HepG2 (cell line): ENCODE measurements around the gene TCAP. TPM values are rescaled to one million over a fixed set of nuclear protein-coding genes. Genes with fewer than 3 reads are reported as not detected.

Experiments used
- EED ChIP-seq: sonication (generic); formaldehyde crosslinking; IDR thresholded peaks from 2 replicates; pipeline ENCODE4 v1.5.0; 2020; ENCODE audit warnings: mild to moderate bottlenecking, missing genetic modification reagents
- NFE2L1 ChIP-seq: sonication (generic); formaldehyde crosslinking; IDR thresholded peaks from 2 replicates; pipeline ENCODE4 v1.4.0; 2020; ENCODE audit warnings: missing genetic modification reagents, mild to moderate bottlenecking, borderline replicate concordance
- RERE ChIP-seq: IDR thresholded peaks from 2 replicates; pipeline ENCODE4 v1.6.1; 2016; ENCODE audit warnings: low read depth, missing genetic modification reagents, missing compliant biosample characterization
- SMAD9 ChIP-seq: sonication (generic); formaldehyde crosslinking; IDR thresholded peaks from 2 replicates; pipeline ENCODE4 v1.5.1; 2020; ENCODE audit warnings: mild to moderate bottlenecking, missing genetic modification reagents
- U2AF2 ChIP-seq: fragments of 200-400 bp; formaldehyde crosslinking; IDR thresholded peaks from 2 replicates; pipeline ENCODE4 v1.6.1; 2017; ENCODE audit warnings: low read depth, mild to moderate bottlenecking, low read length
- ZNF180 ChIP-seq: sonication (generic); formaldehyde crosslinking; IDR thresholded peaks from 2 replicates; pipeline ENCODE4 v1.4.0; 2020; ENCODE audit warnings: low read depth, missing genetic modification reagents, borderline replicate concordance
- ZNF280B ChIP-seq: sonication (generic); formaldehyde crosslinking; IDR thresholded peaks from 2 replicates; pipeline ENCODE4 v1.5.0; 2020; ENCODE audit warnings: missing genetic modification reagents, mild to moderate bottlenecking, borderline replicate concordance
- ZNF30 ChIP-seq: sonication (generic); formaldehyde crosslinking; IDR thresholded peaks from 2 replicates; pipeline ENCODE4 v1.5.0; 2020; ENCODE audit warnings: mild to moderate bottlenecking, missing genetic modification reagents
- ZNF747 ChIP-seq: sonication (generic); formaldehyde crosslinking; IDR thresholded peaks from 2 replicates; pipeline ENCODE4 v1.8.1; 2023; ENCODE audit warnings: missing genetic modification reagents, mild to moderate bottlenecking, borderline replicate concordance
- ZNF75D ChIP-seq: sonication (generic); formaldehyde crosslinking; IDR thresholded peaks from 2 replicates; pipeline ENCODE4 v1.8.1; 2023; ENCODE audit warnings: missing genetic modification reagents, mild to moderate bottlenecking, borderline replicate concordance
- polyA plus RNA-seq, 8 experiments: library from polyadenylated mRNA; depleted of rRNA in 3 of 8; stranded (reverse) in 7 of 8; unstranded in 1 of 8; fragments of >200 nt; fragmentation: Illumina TruSeq in 4 of 8; extraction: Trizol in 4 of 8; gene quantifications; 2 replicates each; pipeline versions ENCODE4 v1.2.1 to v1.2.3, GENCODE V29; 2011 to 2016; ENCODE audit warnings: low read depth in 4 of 8, missing spikeins in 1 of 8, mixed read lengths in 1 of 8; ENCODE audit not compliant: insufficient read depth in 1 of 8
- total RNA-seq, 5 experiments: library from RNA; depleted of rRNA; stranded (reverse); fragments of >200 nt; fragmentation: Illumina TruSeq; extraction: Trizol; gene quantifications; 2 replicates each; pipeline ENCODE4 v1.2.3, GENCODE V29; 2016; ENCODE audit warnings: low read depth in 1 of 5
- TF ChIP-seq, protein P1 (sequence below): sonication (generic); formaldehyde crosslinking; IDR thresholded peaks from 2 replicates; pipeline ENCODE4 v1.8.1; 2023; ENCODE audit warnings: missing genetic modification reagents, mild to moderate bottlenecking, borderline replicate concordance
- TF ChIP-seq, protein P2 (sequence below): sonication (generic); formaldehyde crosslinking; IDR thresholded peaks from 2 replicates; pipeline ENCODE4 v1.5.0; 2020; ENCODE audit warnings: mild to moderate bottlenecking, missing genetic modification reagents
- TF ChIP-seq, protein P3 (sequence below): conservative IDR thresholded peaks from 2 replicates; pipeline ENCODE4 v1.6.1; 2018; ENCODE audit warnings: missing genetic modification reagents
- TF ChIP-seq, protein P4 (sequence below): IDR thresholded peaks from 2 replicates; pipeline ENCODE4 v1.6.1; 2016; ENCODE audit warnings: low read depth, control low read depth

Gene TCAP
- total and polyA plus RNA-seq, 2 of the 13 experiments (the other 11 are each of a cell fraction or from before 2014, with no cell fraction given): 0.24 to 0.65 TPM

GRCh38 chr17:39702901-39703893 lies 38.0 kb downstream of the TCAP start (continued):
- no peak for TF ChIP-seq U2AF2
- no peak for TF ChIP-seq NFE2L1 (CRISPR knock-in tag)
- TF ChIP-seq, protein P1, sequence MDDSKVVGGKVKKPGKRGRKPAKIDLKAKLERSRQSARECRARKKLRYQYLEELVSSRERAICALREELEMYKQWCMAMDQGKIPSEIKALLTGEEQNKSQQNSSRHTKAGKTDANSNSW (CRISPR knock-in tag): no peak; the same call in 1 of the 2 replicates
- TF ChIP-seq ZNF280B (CRISPR knock-in tag): peak; percentile 53; the same call in 1 of the 2 replicates
- TF ChIP-seq ZNF75D: no peak
- TF ChIP-seq, protein P2, sequence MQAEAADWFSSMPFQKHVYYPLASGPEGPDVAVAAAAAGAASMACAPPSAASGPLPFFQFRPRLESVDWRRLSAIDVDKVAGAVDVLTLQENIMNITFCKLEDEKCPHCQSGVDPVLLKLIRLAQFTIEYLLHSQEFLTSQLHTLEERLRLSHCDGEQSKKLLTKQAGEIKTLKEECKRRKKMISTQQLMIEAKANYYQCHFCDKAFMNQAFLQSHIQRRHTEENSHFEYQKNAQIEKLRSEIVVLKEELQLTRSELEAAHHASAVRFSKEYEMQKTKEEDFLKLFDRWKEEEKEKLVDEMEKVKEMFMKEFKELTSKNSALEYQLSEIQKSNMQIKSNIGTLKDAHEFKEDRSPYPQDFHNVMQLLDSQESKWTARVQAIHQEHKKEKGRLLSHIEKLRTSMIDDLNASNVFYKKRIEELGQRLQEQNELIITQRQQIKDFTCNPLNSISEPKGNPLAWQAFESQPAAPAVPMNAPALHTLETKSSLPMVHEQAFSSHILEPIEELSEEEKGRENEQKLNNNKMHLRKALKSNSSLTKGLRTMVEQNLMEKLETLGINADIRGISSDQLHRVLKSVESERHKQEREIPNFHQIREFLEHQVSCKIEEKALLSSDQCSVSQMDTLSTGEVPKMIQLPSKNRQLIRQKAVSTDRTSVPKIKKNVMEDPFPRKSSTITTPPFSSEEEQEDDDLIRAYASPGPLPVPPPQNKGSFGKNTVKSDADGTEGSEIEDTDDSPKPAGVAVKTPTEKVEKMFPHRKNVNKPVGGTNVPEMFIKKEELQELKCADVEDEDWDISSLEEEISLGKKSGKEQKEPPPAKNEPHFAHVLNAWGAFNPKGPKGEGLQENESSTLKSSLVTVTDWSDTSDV (CRISPR knock-in tag): no peak
- TF ChIP-seq, protein P3, sequence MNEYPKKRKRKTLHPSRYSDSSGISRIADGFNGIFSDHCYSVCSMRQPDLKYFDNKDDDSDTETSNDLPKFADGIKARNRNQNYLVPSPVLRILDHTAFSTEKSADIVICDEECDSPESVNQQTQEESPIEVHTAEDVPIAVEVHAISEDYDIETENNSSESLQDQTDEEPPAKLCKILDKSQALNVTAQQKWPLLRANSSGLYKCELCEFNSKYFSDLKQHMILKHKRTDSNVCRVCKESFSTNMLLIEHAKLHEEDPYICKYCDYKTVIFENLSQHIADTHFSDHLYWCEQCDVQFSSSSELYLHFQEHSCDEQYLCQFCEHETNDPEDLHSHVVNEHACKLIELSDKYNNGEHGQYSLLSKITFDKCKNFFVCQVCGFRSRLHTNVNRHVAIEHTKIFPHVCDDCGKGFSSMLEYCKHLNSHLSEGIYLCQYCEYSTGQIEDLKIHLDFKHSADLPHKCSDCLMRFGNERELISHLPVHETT (CRISPR knock-in tag): 0 out of 2 replicates have a peak, but pooled peaks have one; percentile 16
- no peak for TF ChIP-seq EED (CRISPR knock-in tag)
- TF ChIP-seq SMAD9: no peak
- TF ChIP-seq, protein P4, sequence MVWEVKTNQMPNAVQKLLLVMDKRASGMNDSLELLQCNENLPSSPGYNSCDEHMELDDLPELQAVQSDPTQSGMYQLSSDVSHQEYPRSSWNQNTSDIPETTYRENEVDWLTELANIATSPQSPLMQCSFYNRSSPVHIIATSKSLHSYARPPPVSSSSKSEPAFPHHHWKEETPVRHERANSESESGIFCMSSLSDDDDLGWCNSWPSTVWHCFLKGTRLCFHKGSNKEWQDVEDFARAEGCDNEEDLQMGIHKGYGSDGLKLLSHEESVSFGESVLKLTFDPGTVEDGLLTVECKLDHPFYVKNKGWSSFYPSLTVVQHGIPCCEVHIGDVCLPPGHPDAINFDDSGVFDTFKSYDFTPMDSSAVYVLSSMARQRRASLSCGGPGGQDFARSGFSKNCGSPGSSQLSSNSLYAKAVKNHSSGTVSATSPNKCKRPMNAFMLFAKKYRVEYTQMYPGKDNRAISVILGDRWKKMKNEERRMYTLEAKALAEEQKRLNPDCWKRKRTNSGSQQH (CRISPR knock-in tag): no peak; the same call in 1 of the 2 replicates
- TF ChIP-seq ZNF180 (CRISPR knock-in tag): no peak
- no peak for TF ChIP-seq ZNF30
- TF ChIP-seq ZNF747 (CRISPR knock-in tag): no peak
- TF ChIP-seq RERE: peak; percentile 46; the same call in 1 of the 2 replicates
